Transverse colon (tissue), 4 donors: ENCODE data around the gene CRYAB.

Source experiments
- CTCF ChIP-seq, 5 experiments: fragments of 200-600 bp in 3 of 5; fragments of 450-650 bp in 2 of 5; sonication (generic) in 3 of 5; IDR thresholded peaks; 1 replicate in 2 of 5; 2 replicates in 3 of 5; pipeline ENCODE4 v1.5.1; 2016 to 2017; ENCODE audit warnings: antibody characterized with exemption in 5 of 5, inconsistent platforms in 3 of 5, mild to moderate bottlenecking in 2 of 5, moderate library complexity in 1 of 5
- POLR2A ChIP-seq: fragments of 450-650 bp; IDR thresholded peaks from one replicate; pipeline ENCODE4 v1.6.1; 2016; ENCODE audit warnings: antibody characterized with exemption, mild to moderate bottlenecking, moderate library complexity
- POLR2AphosphoS5 ChIP-seq, 3 donors: sonication (generic); formaldehyde crosslinking; IDR thresholded peaks; one replicate each; pipeline ENCODE4 v1.6.1; 2016; ENCODE audit warnings: antibody characterized with exemption in 3 of 3

- no peak for TF ChIP-seq POLR2A
- TF ChIP-seq CTCF (IDR thresholded peaks at IDR 0.05) = no peak
- no peak for TF ChIP-seq POLR2AphosphoS5 (IDR thresholded peaks at IDR 0.05)
Observed at GRCh38 chr11:111916768-111917167, 5.2 kb upstream of the CRYAB start.
